ENCODE results near the gene STK24. TPM values are rescaled to one million over a fixed set of nuclear protein-coding genes. Genes with fewer than 3 reads are reported as not detected.

Gene STK24
- total RNA-seq, 1 donor from 2014 or later, result 17.0 TPM

GRCh38 chr13:98494769-98495168 is 82.1 kb downstream of the STK24 start:
- no peak for ATAC-seq
- DNase-seq (ENCODE audit: low spot score), result no peak

GRCh38 chr13:98493042-98493712 is 83.7 kb downstream of the STK24 start:
- DNase-seq (ENCODE audit: low spot score) (no peak), ATAC-seq (no peak)

- DNase-seq (ENCODE audit: low spot score), result no peak
These were observed 84.4 kb downstream of the STK24 start for GRCh38 chr13:98492335-98493041.

GRCh38 chr13:98490866-98491265 is 86.0 kb downstream of the STK24 start:
- no peak for DNase-seq (ENCODE audit: low spot score)
- no peak for ATAC-seq

More at GRCh38 chr13:98492335-98493041, 84.4 kb downstream of the STK24 start:
- no peak for ATAC-seq

GRCh38 chr13:98490195-98490836 is 86.6 kb downstream of the STK24 start:
- DNase-seq (ENCODE audit: low spot score) (no peak), ATAC-seq (peak; percentile 79)

- no peak for DNase-seq (ENCODE audit: low spot score)
These were observed 87.3 kb downstream of the STK24 start for GRCh38 chr13:98489446-98490194.

GRCh38 chr13:98488736-98489135 is 88.2 kb downstream of the STK24 start:
- ATAC-seq (no peak), DNase-seq (ENCODE audit: low spot score) (no peak)

More at GRCh38 chr13:98489446-98490194, 87.3 kb downstream of the STK24 start:
- peak; percentile 62 for ATAC-seq

- ATAC-seq, result no peak
- DNase-seq (ENCODE audit: low spot score), result no peak
These were observed 89.4 kb downstream of the STK24 start for GRCh38 chr13:98487522-98487921.

- ATAC-seq (no peak), DNase-seq (ENCODE audit: low spot score) (no peak)
These were observed 89.9 kb downstream of the STK24 start for GRCh38 chr13:98487016-98487415.

GRCh38 chr13:98486412-98486811 is 90.5 kb downstream of the STK24 start:
- DNase-seq (ENCODE audit: low spot score) (no peak), ATAC-seq (no peak)

- DNase-seq (ENCODE audit: low spot score) (no peak), ATAC-seq (no peak)
These were observed 91.3 kb downstream of the STK24 start for GRCh38 chr13:98485561-98485960.

- DNase-seq (ENCODE audit: low spot score), result peak; percentile 68
- ATAC-seq, result peak; percentile 66
These were observed 92.4 kb downstream of the STK24 start for GRCh38 chr13:98484289-98485219.

- DNase-seq (ENCODE audit: low spot score) (no peak), ATAC-seq (peak; percentile 48)
These were observed 93.2 kb downstream of the STK24 start for GRCh38 chr13:98483601-98484288.

GRCh38 chr13:98482476-98483444 is 94.1 kb downstream of the STK24 start:
- ATAC-seq (peak; percentile 85), DNase-seq (ENCODE audit: low spot score) (peak; percentile 94)

- DNase-seq (ENCODE audit: low spot score) (no peak), ATAC-seq (no peak)
These were observed 95.7 kb downstream of the STK24 start for GRCh38 chr13:98480915-98481877.

GRCh38 chr13:98479496-98480003 is 97.4 kb downstream of the STK24 start:
- ATAC-seq, result no peak
- no peak for DNase-seq (ENCODE audit: low spot score)

Data from left lobe of liver (tissue), 2 donors.